ENCODE measurements around the gene ASTN1. TPM values are rescaled to one million over a fixed set of nuclear protein-coding genes. Genes with fewer than 3 reads are reported as not detected.

ASTN1 gene
- total and polyA plus RNA-seq, 9 of the 15 experiments (the other 6 are each of a cell fraction or from before 2014, with no cell fraction given) = 0.05 to 0.22 (median 0.18) TPM

GRCh38 chr1:177021687-177022086 is 142.8 kb downstream of the ASTN1 start:
- no TSS peak for BruUV-seq (replicated peaks)
- Histone ChIP-seq H3K4me1 (replicated peaks in 1 of 2; ENCODE audit: control insufficient read depth in 2 of 2, insufficient read depth in 2 of 2, low read length in 2 of 2) (no peaks in the 10 kb centered on the region), H3K27me3 (ENCODE audit: control insufficient read depth in 2 of 2, insufficient read depth in 2 of 2, low read length in 2 of 2) (peaks cover 0 to 3% of the 10 kb centered on the region in 2 experiments; a peak in 1 of 5 replicates), H3K9me3 (replicated peaks; ENCODE audit: control insufficient read depth, insufficient read depth, low read depth, low read length) (no peaks in the 10 kb centered on the region), H2AFZ (ENCODE audit: low read depth, low read length) (no peak overlapping the region), H3K4me3 (no peak overlapping the region), H3K79me2 (ENCODE audit: control insufficient read depth, insufficient read depth, low read length) (no peaks in the 10 kb centered on the region), H3K27ac (ENCODE audit: extremely low read depth, low read depth, low read length) (no peak overlapping the region), H3K36me3 (ENCODE audit: control insufficient read depth, insufficient read depth, low read length) (no peaks in the 10 kb centered on the region), H4K20me1 (replicated peaks; ENCODE audit: control insufficient read depth, insufficient read depth, low read length) (no peaks in the 10 kb centered on the region), H3K9me1 (ENCODE audit: control insufficient read depth, insufficient read depth, low read length) (no peaks in the 10 kb centered on the region), H3K9ac (ENCODE audit: insufficient read depth in 1 of 2, low read depth in 2 of 2, low read length in 2 of 2) (no peak overlapping the region), H3K4me2 (ENCODE audit: insufficient read depth, low read length) (no peak overlapping the region)
- WGBS (ENCODE audit: insufficient coverage, low coverage, missing lambda C conversion rate) = 0% methylated on average over 2 of the region's 2 CpGs
- FAIRE-seq (no peak), ATAC-seq (no peak), DNase-seq (ENCODE audit: extremely low read depth in 1 of 4, low spot score in 3 of 4) (no peak)
- ChIA-PET POLR2A (interaction anchor here (0.5 to 0.7 kb wide), 2 partner anchors 18 to 19 kb away, joined by 3 read pairs; no protein-coding TSS in a partner anchor), CTCF (ENCODE audit: low intra/inter-chr PET ratio) (no interaction called here)
- intact Hi-C loops (cut with micrococcal nuclease) (no loop called here), in situ Hi-C loops (cut with MboI) (no loop called here)
- TF ChIP-seq SPI1 (IDR thresholded peaks at IDR 0.05; ENCODE audit: borderline replicate concordance, low read depth, low read length) = no peak
- no peak for TF ChIP-seq ZNF12 (CRISPR knock-in tag; IDR thresholded peaks at IDR 0.05)
- TF ChIP-seq, protein P1, sequence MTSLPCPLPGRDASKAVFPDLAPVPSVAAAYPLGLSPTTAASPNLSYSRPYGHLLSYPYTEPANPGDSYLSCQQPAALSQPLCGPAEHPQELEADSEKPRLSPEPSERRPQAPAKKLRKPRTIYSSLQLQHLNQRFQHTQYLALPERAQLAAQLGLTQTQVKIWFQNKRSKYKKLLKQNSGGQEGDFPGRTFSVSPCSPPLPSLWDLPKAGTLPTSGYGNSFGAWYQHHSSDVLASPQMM (CRISPR knock-in tag; IDR thresholded peaks at IDR 0.05) = no peak
- TF ChIP-seq HCFC1 (IDR thresholded peaks at IDR 0.05; ENCODE audit: low read depth, low read length) = no peak
- no peak for TF ChIP-seq ZNF282 (CRISPR knock-in tag; IDR thresholded peaks at IDR 0.05)
- no peak for TF ChIP-seq PHF8 (IDR thresholded peaks at IDR 0.05; ENCODE audit: borderline replicate concordance, low read length)

All from K562 (cell line).